ENCODE measurements around the gene ESM1. TPM values are rescaled to one million over a fixed set of nuclear protein-coding genes. Genes with fewer than 3 reads are reported as not detected.

Gene ESM1
- polyA plus RNA-seq, 2 of the 4 experiments (the other 2 are of a cell fraction) = not detected

- Histone ChIP-seq H3K4me2 (no peak overlapping the region), H3K4me3 (no peak overlapping the region), H3K27ac (no peak overlapping the region), H3K4me1 (no peaks in the 10 kb centered on the region), H3K9me3 (0 out of 3 replicates have a peak, but pooled peaks cover 3% of the 10 kb centered on the region)
- ChIA-PET CTCF (interaction anchor here (0.9 to 1.0 kb wide), 2 partner anchors 12 to 14 kb away, joined by 3 read pairs; no protein-coding TSS in a partner anchor), POLR2A (no interaction called here)
- TF ChIP-seq RAD21 (conservative IDR thresholded peaks at IDR 0.05 in 1 of 2, IDR thresholded peaks at IDR 0.05 in 1 of 2) = no peak
- no peak for TF ChIP-seq MAX (IDR thresholded peaks at IDR 0.05)
- no peak for TF ChIP-seq RARB (CRISPR knock-in tag; IDR thresholded peaks at IDR 0.05)
- no peak for TF ChIP-seq ESRRA (IDR thresholded peaks at IDR 0.05; ENCODE audit: borderline replicate concordance, low read length)
- TF ChIP-seq TP53 (CRISPR knock-in tag; IDR thresholded peaks at IDR 0.05) = no peak
- no peak for TF ChIP-seq MAZ (IDR thresholded peaks at IDR 0.05; ENCODE audit: borderline replicate concordance, low read depth, low read length)
- no peak for TF ChIP-seq ATOH8 (CRISPR knock-in tag; IDR thresholded peaks at IDR 0.05; ENCODE audit: low read depth)
- no peak for TF ChIP-seq JUNB (IDR thresholded peaks at IDR 0.05)
- no peak for TF ChIP-seq HOXB5 (CRISPR knock-in tag; IDR thresholded peaks at IDR 0.05)
- TF ChIP-seq GATA3 (IDR thresholded peaks at IDR 0.05; ENCODE audit: borderline replicate concordance) = no peak
- no peak for TF ChIP-seq EP300 (IDR thresholded peaks at IDR 0.05)
- FAIRE-seq (no peak), ATAC-seq (no peak), DNase-seq (ENCODE audit: low read depth in 1 of 2, low spot score in 1 of 2) (no peak)
Measured at GRCh38 chr5:54956922-54957321, 28.5 kb downstream of the ESM1 start.

GRCh38 chr5:54947187-54947586 lies 38.2 kb downstream of the ESM1 start:
- no peak for ATAC-seq
- no peak overlapping the region for H3K27ac ChIP-seq
- POLR2A ChIA-PET = no interaction called here
- no peak overlapping the region for H3K4me2 ChIP-seq
- H3K9me3 ChIP-seq = no peaks in the 10 kb centered on the region
- no peaks in the 10 kb centered on the region for H3K4me1 ChIP-seq
- 5% methylated on average over 1 of the region's 1 CpG for WGBS (ENCODE audit: missing lambda C conversion rate)
- DNase-seq (ENCODE audit: low read depth in 1 of 2, low spot score in 1 of 2) = no peak
- no peak for FAIRE-seq
- no peak overlapping the region for H3K4me3 ChIP-seq
- TF ChIP-seq JUNB (IDR thresholded peaks at IDR 0.05) = no peak
- TF ChIP-seq KDM1A (IDR thresholded peaks at IDR 0.05; ENCODE audit: low read depth) = no peak
- TF ChIP-seq RCOR1 (IDR thresholded peaks at IDR 0.05; ENCODE audit: low read depth, low read length) = no peak
- TF ChIP-seq EHMT2 (IDR thresholded peaks at IDR 0.05; ENCODE audit: low read depth) = no peak
- no peak for TF ChIP-seq JUN (IDR thresholded peaks at IDR 0.05)
- no peak for TF ChIP-seq ELK1 (IDR thresholded peaks at IDR 0.05; ENCODE audit: low read depth, low read length)
- TF ChIP-seq E2F6 (IDR thresholded peaks at IDR 0.05; ENCODE audit: borderline replicate concordance, low read depth) = no peak
- no peak for TF ChIP-seq TFCP2L1 (CRISPR knock-in tag; IDR thresholded peaks at IDR 0.05)
- no peak for TF ChIP-seq TP53 (CRISPR knock-in tag; IDR thresholded peaks at IDR 0.05)
- TF ChIP-seq ZNF302 (CRISPR knock-in tag; IDR thresholded peaks at IDR 0.05) = no peak
- CTCF ChIA-PET = no interaction called here

- no peak overlapping the region for H3K4me2 ChIP-seq
- ATAC-seq (no peak), FAIRE-seq (no peak), DNase-seq (ENCODE audit: low read depth in 1 of 2, low spot score in 1 of 2) (no peak)
- no peak overlapping the region for H3K27ac ChIP-seq
- CTCF ChIA-PET = no interaction called here
- no peaks in the 10 kb centered on the region for H3K4me1 ChIP-seq
- H3K4me3 ChIP-seq = no peak overlapping the region
- POLR2A ChIA-PET = no interaction called here
- 2% methylated on average over 3 of the region's 3 CpGs for WGBS (ENCODE audit: missing lambda C conversion rate)
- H3K9me3 ChIP-seq = no peaks in the 10 kb centered on the region
- TF ChIP-seq FOSL2 (IDR thresholded peaks at IDR 0.05) (no peak), FOSL2 (CRISPR knock-in tag; IDR thresholded peaks at IDR 0.05) (no peak), MAZ (IDR thresholded peaks at IDR 0.05; ENCODE audit: borderline replicate concordance, low read depth, low read length) (no peak), GATA3 (IDR thresholded peaks at IDR 0.05; ENCODE audit: borderline replicate concordance) (no peak), HES2 (IDR thresholded peaks at IDR 0.05) (no peak), TFCP2L1 (CRISPR knock-in tag; IDR thresholded peaks at IDR 0.05) (no peak), HOXB13 (CRISPR knock-in tag; IDR thresholded peaks at IDR 0.05; ENCODE audit: low read depth) (no peak), JUNB (IDR thresholded peaks at IDR 0.05) (no peak), EHF (CRISPR knock-in tag; IDR thresholded peaks at IDR 0.05) (no peak), NPAS2 (CRISPR knock-in tag; IDR thresholded peaks at IDR 0.05; ENCODE audit: borderline replicate concordance) (no peak), PHF8 (IDR thresholded peaks at IDR 0.05; ENCODE audit: borderline replicate concordance, low read depth) (no peak), RFX5 (IDR thresholded peaks at IDR 0.05) (no peak), E2F6 (IDR thresholded peaks at IDR 0.05; ENCODE audit: borderline replicate concordance, low read depth) (no peak), HOXA7 (CRISPR knock-in tag; IDR thresholded peaks at IDR 0.05) (no peak), TP53 (CRISPR knock-in tag; IDR thresholded peaks at IDR 0.05) (no peak)
Measured at GRCh38 chr5:54946306-54946819, 39.0 kb downstream of the ESM1 start.
